Germinal center (tissue), 1 donor: Measurements from ENCODE around the gene ASTE1.
"Not testable (repeated sequence)": the region's sequence is repeated elsewhere in the genome, so short reads cannot be mapped to it uniquely, and the experiment has no call there.

Experiments
- DNase-seq: peaks from one replicate; pipeline ENCODE4 v3.0.0; 2012; ENCODE audit warnings: mixed read lengths, low spot score

Gene ASTE1

DNA sequence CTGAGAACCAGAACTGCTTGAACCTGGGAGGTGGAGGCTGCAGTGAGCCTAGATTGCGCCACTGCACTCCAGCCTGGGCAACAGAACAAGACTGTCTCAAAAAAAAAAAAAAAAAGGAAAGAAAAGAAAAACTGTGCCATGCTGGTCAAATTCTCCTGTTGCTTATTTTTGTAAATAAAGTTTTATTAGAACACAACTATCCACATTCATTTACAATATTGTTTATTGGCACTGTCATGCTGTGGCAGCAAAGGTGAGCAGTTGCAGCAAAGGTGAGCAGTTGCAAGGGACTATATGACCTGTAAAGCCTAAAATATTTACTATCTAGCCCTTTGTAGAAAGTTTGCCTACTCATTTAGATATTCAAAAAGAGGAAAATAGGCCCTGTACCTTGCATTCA, 18.3 kb downstream of the ASTE1 start:
- DNase-seq = no peak

DNA sequence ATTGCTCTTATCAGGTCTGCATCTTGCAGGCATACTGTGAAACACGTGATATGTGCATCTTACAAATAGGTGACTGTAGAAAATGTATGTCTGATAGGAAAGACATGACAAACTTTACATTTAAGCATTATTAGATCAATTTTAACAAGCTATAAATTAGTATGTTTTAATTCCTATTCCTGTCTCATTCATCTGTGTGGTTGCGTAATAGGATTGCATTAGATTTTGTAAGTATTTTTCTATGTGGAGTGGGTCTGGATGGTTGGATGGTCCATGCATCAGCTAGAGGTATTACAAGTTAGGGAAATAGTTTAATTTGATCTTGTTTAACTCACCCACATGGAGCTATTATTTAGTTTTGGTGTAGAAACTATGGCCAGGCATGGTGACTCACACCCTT, 18.8 kb downstream of the ASTE1 start:
- DNase-seq = no peak

DNA sequence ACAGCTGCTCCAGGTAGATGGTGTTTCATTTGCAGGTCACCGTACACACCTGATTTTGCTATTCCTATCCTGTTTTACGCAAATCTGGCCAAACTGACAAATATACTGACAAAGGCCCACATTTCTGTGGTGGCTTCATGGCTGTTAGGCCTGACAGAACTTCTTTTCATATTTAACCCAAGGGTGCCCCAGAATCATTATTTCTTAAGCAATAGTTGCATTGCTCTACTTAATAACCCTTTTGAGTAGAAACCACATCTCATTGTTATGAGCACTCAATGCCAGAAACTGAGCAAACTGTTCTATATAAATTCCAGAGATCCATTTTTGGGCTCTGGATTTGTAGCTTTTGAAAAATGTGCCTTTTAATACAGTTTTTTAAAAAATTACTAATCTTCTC, 19.4 kb downstream of the ASTE1 start:
- DNase-seq = no peak

- DNase-seq = no peak
These were observed 22.0 kb downstream of the ASTE1 start for GRCh38 chr3:131004603-131005002.

GRCh38 chr3:131001071-131001470, 25.6 kb downstream of the ASTE1 start:
- no peak for DNase-seq

GRCh38 chr3:130997289-130997688, 29.3 kb downstream of the ASTE1 start:
- no peak for DNase-seq

- DNase-seq = no peak
These were observed 34.3 kb downstream of the ASTE1 start for GRCh38 chr3:130992344-130992743.

DNA sequence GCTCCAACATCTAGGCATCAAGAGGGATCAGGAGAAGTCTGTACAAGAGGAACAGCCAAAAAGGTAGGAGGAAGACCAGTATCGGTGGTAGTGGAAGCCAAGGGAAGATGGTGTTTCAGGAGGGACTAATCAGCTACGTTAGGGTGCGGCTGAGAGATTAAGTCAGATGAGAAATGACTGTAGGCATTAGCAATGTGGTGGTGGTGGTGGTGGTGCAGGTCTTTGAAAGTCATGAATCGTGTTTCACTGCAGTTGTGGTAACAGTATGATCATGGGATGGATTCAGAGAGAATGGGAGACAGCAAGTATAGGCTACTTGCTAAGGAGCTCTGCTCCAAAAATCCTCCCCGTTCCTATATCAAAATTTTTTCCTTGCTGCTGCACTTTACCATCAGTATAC, 35.5 kb downstream of the ASTE1 start:
- no peak for DNase-seq

GRCh38 chr3:130990282-130990681, 36.3 kb downstream of the ASTE1 start:
- DNase-seq = no peak

GRCh38 chr3:130981469-130981868, 45.2 kb downstream of the ASTE1 start:
- no peak for DNase-seq

- DNase-seq = no peak
These were observed 47.5 kb downstream of the ASTE1 start for GRCh38 chr3:130979117-130979516.

DNA sequence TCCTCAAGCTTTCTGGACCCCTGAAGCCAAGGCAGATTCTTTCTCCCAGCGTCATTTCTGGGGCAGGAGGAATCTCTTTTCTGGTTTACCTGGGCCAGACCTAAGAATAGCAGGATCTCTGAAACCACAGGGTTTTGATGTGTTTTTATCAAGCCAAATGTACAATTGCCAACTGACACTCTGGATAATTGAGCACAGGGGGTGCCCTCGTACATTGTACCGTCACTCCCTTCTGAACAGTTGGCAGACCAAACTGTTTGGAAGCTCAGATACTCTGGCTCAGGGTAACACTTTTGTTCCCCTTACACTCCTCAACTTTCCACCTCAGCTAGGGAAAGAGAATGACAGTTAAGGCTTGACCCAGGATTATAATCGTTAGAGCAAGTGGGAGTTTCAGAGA, 49.9 kb downstream of the ASTE1 start:
- DNase-seq = no peak

- no peak for DNase-seq
These were observed 51.4 kb downstream of the ASTE1 start for GRCh38 chr3:130975251-130975650.

DNA sequence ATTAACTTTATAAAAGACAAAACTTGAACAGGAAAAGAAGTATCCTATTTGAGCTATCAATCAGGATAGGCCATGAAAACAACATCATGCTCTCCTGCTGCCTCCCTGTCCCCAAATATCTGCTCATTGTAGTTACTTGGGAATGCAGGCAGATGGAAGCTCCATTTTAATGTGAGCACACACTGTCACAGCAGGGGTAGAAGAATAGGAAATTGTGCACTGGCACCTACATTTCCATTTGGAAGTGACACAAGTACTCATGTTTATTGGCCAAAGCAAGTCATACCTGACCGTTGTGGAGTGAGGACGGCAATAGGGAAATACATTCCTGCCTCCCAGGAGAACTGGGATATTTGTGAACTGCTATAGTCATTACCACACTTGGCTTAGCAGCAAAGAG, 52.4 kb downstream of the ASTE1 start:
- no peak for DNase-seq

DNA sequence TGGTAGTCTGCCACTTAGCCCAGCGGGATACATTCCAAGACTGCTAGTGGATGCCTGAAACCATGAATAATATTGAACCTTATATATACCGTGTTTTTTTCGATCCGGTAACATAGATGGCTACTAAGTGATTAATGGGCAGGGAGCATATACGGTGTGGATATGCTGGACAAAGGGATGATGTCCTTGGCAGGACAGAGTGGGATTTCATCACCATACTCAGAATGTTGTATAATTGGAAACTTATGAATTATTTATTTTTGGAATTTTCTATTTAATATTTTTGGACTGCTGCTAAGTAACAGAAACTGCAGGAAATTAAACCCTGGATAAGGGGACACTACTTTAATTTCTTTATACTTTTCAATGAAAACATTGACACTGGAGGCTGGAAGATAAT, 53.2 kb downstream of the ASTE1 start:
- no peak for DNase-seq

DNA sequence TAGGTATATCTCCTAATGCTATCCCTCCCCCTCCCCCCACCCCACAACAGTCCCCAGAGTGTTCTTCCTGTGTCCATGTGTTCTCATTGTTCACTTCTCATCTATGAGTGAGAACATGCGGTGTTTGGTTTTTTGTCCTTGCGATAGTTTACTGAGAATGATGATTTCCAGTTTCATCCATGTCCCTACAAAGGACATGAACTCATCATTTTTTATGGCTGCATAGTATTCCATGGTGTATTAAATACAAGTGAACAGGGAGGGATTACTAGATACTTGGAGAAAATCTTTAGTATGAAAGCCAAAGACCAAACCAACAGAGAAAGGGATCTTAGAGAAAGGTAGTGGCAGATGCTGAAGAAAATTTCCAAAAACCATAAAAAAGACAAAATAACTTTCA, 54.0 kb downstream of the ASTE1 start:
- DNase-seq = not testable (repeated sequence)

DNA sequence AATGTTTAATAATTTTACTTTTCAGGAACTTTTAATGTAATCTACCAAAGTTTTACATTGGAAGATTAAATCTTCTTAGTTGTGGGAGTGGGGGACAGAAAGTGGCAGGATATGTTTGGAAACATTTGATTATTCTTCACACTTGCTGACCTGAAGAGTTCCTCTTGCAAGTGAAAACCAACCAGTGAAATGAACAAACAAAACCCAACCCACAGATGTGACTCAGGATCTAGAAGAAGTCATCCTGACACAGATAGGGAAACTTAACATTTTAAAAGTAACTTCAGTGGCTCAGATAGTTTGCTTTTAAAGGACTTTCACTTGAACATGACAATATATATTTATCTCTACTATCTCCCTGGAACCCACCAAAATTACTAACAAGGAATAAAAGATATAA, 55.4 kb downstream of the ASTE1 start:
- DNase-seq = no peak

GRCh38 chr3:130969621-130970020, 57.0 kb downstream of the ASTE1 start:
- DNase-seq = no peak

GRCh38 chr3:130968221-130968620, 58.4 kb downstream of the ASTE1 start:
- DNase-seq = no peak

DNA sequence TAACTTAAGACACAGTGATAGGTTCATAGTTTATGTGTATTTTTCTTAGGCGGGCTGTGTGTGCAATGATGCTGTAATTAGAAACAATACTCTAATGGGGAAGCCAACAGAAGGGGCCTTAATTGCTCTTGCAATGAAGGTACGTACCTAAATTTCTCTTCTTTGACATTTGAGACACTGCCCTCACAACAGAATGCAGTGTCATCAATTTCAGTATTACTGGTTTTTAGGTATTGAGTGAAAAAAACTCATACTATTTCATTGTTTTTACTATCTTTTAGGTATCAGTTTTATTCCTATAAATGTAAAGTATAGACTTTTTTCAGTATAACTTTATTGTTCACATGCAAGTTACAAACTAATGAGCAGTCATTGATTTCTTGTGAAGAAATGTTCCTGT, 59.3 kb downstream of the ASTE1 start:
- no peak for DNase-seq

- DNase-seq = no peak
These were observed 62.7 kb downstream of the ASTE1 start for GRCh38 chr3:130963878-130964277.
